ENCODE data around the gene CAMKK2.
"Not testable (repeated sequence)": the region's sequence is repeated elsewhere in the genome, so short reads cannot be mapped to it uniquely, and the experiment has no call there.

Gene CAMKK2

GRCh38 chr12:121326996-121327674 lies 30.6 kb upstream of the CAMKK2 start:
- no peak overlapping the region for H3K4me3 ChIP-seq (ENCODE audit: low read depth, low read length)
- no peak for DNase-seq (ENCODE audit: low read depth)
- TF ChIP-seq MYC (IDR thresholded peaks at IDR 0.05; ENCODE audit: low read depth, low read length) = no peak
- no peak for TF ChIP-seq MAX (IDR thresholded peaks at IDR 0.05; ENCODE audit: low read depth, low read length)
- no peak for TF ChIP-seq CTCF (IDR thresholded peaks at IDR 0.05; ENCODE audit: low read depth, low read length)
- no peak for TF ChIP-seq POLR2A (IDR thresholded peaks at IDR 0.05; ENCODE audit: extremely low read depth, insufficient read length)

GRCh38 chr12:121325922-121326396 lies 29.4 kb upstream of the CAMKK2 start:
- H3K4me3 ChIP-seq (ENCODE audit: low read depth, low read length) = no peak overlapping the region
- no peak for TF ChIP-seq MYC (IDR thresholded peaks at IDR 0.05; ENCODE audit: low read depth, low read length)
- no peak for TF ChIP-seq CTCF (IDR thresholded peaks at IDR 0.05; ENCODE audit: low read depth, low read length)
- no peak for TF ChIP-seq POLR2A (IDR thresholded peaks at IDR 0.05; ENCODE audit: extremely low read depth, insufficient read length)
- no peak for TF ChIP-seq MAX (IDR thresholded peaks at IDR 0.05; ENCODE audit: low read depth, low read length)
- DNase-seq (ENCODE audit: low read depth) = no peak

GRCh38 chr12:121323908-121324307 lies 27.4 kb upstream of the CAMKK2 start:
- H3K4me3 ChIP-seq (ENCODE audit: low read depth, low read length) = no peak overlapping the region
- no peak for DNase-seq (ENCODE audit: low read depth)
- TF ChIP-seq POLR2A (IDR thresholded peaks at IDR 0.05; ENCODE audit: extremely low read depth, insufficient read length) (no peak), MAX (IDR thresholded peaks at IDR 0.05; ENCODE audit: low read depth, low read length) (no peak), MYC (IDR thresholded peaks at IDR 0.05; ENCODE audit: low read depth, low read length) (no peak), CTCF (IDR thresholded peaks at IDR 0.05; ENCODE audit: low read depth, low read length) (no peak)

GRCh38 chr12:121318121-121318520 lies 21.6 kb upstream of the CAMKK2 start:
- TF ChIP-seq POLR2A (IDR thresholded peaks at IDR 0.05; ENCODE audit: extremely low read depth, insufficient read length) = no peak
- TF ChIP-seq CTCF (IDR thresholded peaks at IDR 0.05; ENCODE audit: low read depth, low read length) = no peak
- no peak for TF ChIP-seq MYC (IDR thresholded peaks at IDR 0.05; ENCODE audit: low read depth, low read length)
- no peak for TF ChIP-seq MAX (IDR thresholded peaks at IDR 0.05; ENCODE audit: low read depth, low read length)
- no peak for DNase-seq (ENCODE audit: low read depth)
- no peak overlapping the region for H3K4me3 ChIP-seq (ENCODE audit: low read depth, low read length)

GRCh38 chr12:121314431-121314830 lies 17.9 kb upstream of the CAMKK2 start:
- TF ChIP-seq MYC (IDR thresholded peaks at IDR 0.05; ENCODE audit: low read depth, low read length) (no peak), MAX (IDR thresholded peaks at IDR 0.05; ENCODE audit: low read depth, low read length) (0 out of 2 replicates have a peak, but pooled peaks have one; percentile 15), CTCF (IDR thresholded peaks at IDR 0.05; ENCODE audit: low read depth, low read length) (no peak), POLR2A (IDR thresholded peaks at IDR 0.05; ENCODE audit: extremely low read depth, insufficient read length) (no peak)
- peak; percentile 85 for DNase-seq (ENCODE audit: low read depth)
- H3K4me3 ChIP-seq (ENCODE audit: low read depth, low read length) = no peak overlapping the region

- not testable (repeated sequence) for DNase-seq (ENCODE audit: low read depth); H3K4me3 ChIP-seq (ENCODE audit: low read depth, low read length)
Measured at GRCh38 chr12:121310231-121310630, 13.7 kb upstream of the CAMKK2 start.

GRCh38 chr12:121307397-121307796 lies 10.9 kb upstream of the CAMKK2 start:
- not testable (repeated sequence) for DNase-seq (ENCODE audit: low read depth); H3K4me3 ChIP-seq (ENCODE audit: low read depth, low read length)

Data from NB4 (cell line).